Measurements from ENCODE around the gene PRKCE.
"Not testable (repeated sequence)": the region's sequence is repeated elsewhere in the genome, so short reads cannot be mapped to it uniquely, and the experiment has no call there.

DNA sequence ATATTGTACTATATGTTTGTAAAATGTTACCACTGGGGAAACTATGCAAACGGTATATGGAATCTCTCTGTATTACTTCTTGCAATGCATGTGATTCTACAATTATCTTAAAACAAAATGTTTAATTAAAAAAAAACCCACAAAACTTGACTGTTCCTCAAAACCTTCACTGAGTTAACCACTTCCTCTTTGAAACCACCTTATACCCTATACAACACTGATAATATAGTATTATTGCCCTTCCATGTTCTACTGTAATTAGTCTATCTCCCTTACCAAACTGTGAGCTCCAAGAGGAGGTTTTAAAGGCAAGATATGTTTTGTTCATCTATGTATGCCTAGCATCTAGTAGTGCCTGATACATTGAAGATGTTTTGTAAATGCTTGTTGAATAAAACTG lies 572.0 kb downstream of the PRKCE start:
- not testable (repeated sequence) for TF ChIP-seq CEBPB (IDR thresholded peaks at IDR 0.05; ENCODE audit: low read depth, low read length); POLR2A (IDR thresholded peaks at IDR 0.05; ENCODE audit: control extremely low read depth in 1 of 2, low read depth in 2 of 2, low read length in 2 of 2); EGR1 (IDR thresholded peaks at IDR 0.05; ENCODE audit: borderline replicate concordance, low read depth, low read length); RAD21 (IDR thresholded peaks at IDR 0.05 in 1 of 2, conservative IDR thresholded peaks at IDR 0.05 in 1 of 2; ENCODE audit: low read depth in 2 of 2, low read length in 2 of 2); EZH2 (IDR thresholded peaks at IDR 0.05; ENCODE audit: low read depth, low read length, severe bottlenecking); KDM5A (IDR thresholded peaks at IDR 0.05; ENCODE audit: low read length); SP1 (IDR thresholded peaks at IDR 0.05; ENCODE audit: low read depth, low read length); KDM1A (IDR thresholded peaks at IDR 0.05; ENCODE audit: borderline replicate concordance, low read length); BCL11A (IDR thresholded peaks at IDR 0.05; ENCODE audit: low read depth in 2 of 2, low read length in 2 of 2)
- TF ChIP-seq, protein P1, sequence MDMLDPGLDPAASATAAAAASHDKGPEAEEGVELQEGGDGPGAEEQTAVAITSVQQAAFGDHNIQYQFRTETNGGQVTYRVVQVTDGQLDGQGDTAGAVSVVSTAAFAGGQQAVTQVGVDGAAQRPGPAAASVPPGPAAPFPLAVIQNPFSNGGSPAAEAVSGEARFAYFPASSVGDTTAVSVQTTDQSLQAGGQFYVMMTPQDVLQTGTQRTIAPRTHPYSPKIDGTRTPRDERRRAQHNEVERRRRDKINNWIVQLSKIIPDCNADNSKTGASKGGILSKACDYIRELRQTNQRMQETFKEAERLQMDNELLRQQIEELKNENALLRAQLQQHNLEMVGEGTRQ (IDR thresholded peaks at IDR 0.05; ENCODE audit: low read length), result not testable (repeated sequence)
- TF ChIP-seq, protein P2, sequence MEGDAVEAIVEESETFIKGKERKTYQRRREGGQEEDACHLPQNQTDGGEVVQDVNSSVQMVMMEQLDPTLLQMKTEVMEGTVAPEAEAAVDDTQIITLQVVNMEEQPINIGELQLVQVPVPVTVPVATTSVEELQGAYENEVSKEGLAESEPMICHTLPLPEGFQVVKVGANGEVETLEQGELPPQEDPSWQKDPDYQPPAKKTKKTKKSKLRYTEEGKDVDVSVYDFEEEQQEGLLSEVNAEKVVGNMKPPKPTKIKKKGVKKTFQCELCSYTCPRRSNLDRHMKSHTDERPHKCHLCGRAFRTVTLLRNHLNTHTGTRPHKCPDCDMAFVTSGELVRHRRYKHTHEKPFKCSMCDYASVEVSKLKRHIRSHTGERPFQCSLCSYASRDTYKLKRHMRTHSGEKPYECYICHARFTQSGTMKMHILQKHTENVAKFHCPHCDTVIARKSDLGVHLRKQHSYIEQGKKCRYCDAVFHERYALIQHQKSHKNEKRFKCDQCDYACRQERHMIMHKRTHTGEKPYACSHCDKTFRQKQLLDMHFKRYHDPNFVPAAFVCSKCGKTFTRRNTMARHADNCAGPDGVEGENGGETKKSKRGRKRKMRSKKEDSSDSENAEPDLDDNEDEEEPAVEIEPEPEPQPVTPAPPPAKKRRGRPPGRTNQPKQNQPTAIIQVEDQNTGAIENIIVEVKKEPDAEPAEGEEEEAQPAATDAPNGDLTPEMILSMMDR (IDR thresholded peaks at IDR 0.05; ENCODE audit: control extremely low read depth in 1 of 3, insufficient read depth in 1 of 3, low read depth in 1 of 3, low read length in 3 of 3), result not testable (repeated sequence)
